BJ (cell line): ENCODE results near the gene ALDH3A1. TPM values are rescaled to one million over a fixed set of nuclear protein-coding genes. Genes with fewer than 3 reads are reported as not detected.

ENCODE experiments used
- CTCF ChIA-PET: fragments of 350-600 bp; formaldehyde crosslinking; extraction: SDS; loops from one replicate; lab custom pipeline; 2021; ENCODE audit warnings: antibody characterized with exemption, inconsistent platforms; lab: Yijun Ruan, JAX
- POLR2A ChIA-PET: fragments of 300-600 bp; sonication (Branson Sonifier 250); formaldehyde crosslinking; extraction: SDS; loops from one replicate; lab custom pipeline; 2021; ENCODE audit warnings: antibody characterized with exemption; lab: Charles Lee
- DNase-seq: peaks from one replicate; pipeline ENCODE4 v3.0.0-alpha.2; 2011; ENCODE audit warnings: low read depth
- H3K27me3 ChIP-seq: 2 replicates; pipeline ENCODE4 v1.6.0; 2011; ENCODE audit warnings: low read length; ENCODE audit not compliant: control insufficient read depth, insufficient read depth
- H3K36me3 ChIP-seq: 2 replicates; pipeline ENCODE4 v1.5.1; 2011; ENCODE audit warnings: low read length; ENCODE audit not compliant: control insufficient read depth, insufficient read depth
- H3K4me3 ChIP-seq: 2 replicates; pipeline ENCODE4 v1.5.1; 2011; ENCODE audit warnings: low read depth, mild to moderate bottlenecking, control low read depth, low read length
- polyA plus RNA-seq: library from polyadenylated mRNA; depleted of rRNA; stranded (reverse); fragments of >200 nt; gene quantifications from 2 replicates; pipeline ENCODE4 v1.2.3, GENCODE V29; 2011
- TF ChIP-seq, protein P1 (sequence below): IDR thresholded peaks from 2 replicates; pipeline ENCODE4 v1.5.1; 2011; ENCODE audit warnings: low read depth, mild to moderate bottlenecking, control low read depth, inconsistent platforms, low read length, moderate library complexity; ENCODE audit not compliant: insufficient read depth

The ALDH3A1 gene
- polyA plus RNA-seq, 1 experiment: 0.20 TPM

DNA sequence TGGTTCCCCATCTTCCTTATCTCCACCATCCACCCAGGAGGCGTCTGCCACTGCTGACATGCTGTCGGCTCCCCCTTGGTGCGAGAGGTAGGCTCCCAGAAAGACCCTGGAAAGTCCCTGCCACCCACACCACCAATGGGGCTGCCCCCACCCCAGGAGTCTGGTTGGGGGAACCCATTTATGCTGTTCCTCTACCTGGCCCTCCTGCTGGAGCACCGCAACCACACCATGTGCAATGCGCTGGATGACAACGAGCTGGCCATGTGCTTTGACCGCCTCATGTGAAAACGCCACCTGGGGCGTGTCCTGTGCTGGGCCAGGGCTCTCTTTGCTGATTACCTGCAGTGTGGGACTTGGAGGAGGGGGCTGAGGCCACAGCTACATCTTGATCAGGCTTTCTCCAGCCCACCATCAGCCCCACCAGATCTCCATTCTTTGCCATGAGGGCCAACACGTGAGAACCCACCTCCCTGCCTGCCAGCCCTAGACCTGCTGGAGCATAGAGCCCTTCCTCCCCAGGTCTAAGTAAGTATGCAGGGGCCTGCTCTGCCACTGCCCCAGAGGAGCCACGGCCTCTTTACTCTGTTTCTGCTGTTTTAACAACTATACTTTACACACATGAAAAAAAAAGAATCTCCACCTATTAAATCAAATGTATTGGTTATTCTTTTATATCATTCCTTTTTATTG lies 7.9 kb upstream of the ALDH3A1 start:
- no peak for DNase-seq

DNA sequence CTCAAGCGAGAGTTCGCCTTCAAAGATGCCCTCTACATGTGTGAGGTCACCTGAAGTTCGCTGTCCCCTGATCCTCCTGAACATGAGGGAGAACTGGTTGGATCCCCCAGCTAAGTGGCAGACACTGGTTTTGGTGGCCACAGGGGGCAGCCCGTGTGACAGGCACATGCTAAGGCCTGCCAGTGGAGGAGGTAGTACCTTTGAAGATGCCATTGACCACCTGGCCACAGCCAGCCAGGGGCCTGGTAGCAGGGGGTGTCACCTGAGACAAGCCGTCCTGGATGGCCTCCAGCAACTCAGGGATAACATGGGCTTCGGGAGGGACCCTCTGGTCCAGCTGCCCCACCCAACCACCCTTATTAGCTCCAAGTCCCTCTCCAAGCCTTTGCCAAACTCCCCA lies 7.3 kb upstream of the ALDH3A1 start:
- H3K4me3 ChIP-seq: no peak overlapping the region
- H3K36me3 ChIP-seq: no peaks in the 10 kb centered on the region
- H3K27me3 ChIP-seq: no peaks in the 10 kb centered on the region; the same call in 1 of the 2 replicates
- ChIA-PET CTCF (interaction anchor here (0.7 to 11.6 kb wide), 3 partner anchors 8 to 133 kb away, joined by 3 to 84 read pairs (median 34); no protein-coding TSS in a partner anchor), POLR2A (no interaction called here)
- TF ChIP-seq, protein P1, sequence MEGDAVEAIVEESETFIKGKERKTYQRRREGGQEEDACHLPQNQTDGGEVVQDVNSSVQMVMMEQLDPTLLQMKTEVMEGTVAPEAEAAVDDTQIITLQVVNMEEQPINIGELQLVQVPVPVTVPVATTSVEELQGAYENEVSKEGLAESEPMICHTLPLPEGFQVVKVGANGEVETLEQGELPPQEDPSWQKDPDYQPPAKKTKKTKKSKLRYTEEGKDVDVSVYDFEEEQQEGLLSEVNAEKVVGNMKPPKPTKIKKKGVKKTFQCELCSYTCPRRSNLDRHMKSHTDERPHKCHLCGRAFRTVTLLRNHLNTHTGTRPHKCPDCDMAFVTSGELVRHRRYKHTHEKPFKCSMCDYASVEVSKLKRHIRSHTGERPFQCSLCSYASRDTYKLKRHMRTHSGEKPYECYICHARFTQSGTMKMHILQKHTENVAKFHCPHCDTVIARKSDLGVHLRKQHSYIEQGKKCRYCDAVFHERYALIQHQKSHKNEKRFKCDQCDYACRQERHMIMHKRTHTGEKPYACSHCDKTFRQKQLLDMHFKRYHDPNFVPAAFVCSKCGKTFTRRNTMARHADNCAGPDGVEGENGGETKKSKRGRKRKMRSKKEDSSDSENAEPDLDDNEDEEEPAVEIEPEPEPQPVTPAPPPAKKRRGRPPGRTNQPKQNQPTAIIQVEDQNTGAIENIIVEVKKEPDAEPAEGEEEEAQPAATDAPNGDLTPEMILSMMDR: no peak
- no peak for DNase-seq

More for the DNA sequence above, 7.9 kb upstream of the ALDH3A1 start:
- TF ChIP-seq, protein P1: no peak
- Histone ChIP-seq H3K4me3 (no peak overlapping the region), H3K36me3 (no peaks in the 10 kb centered on the region), H3K27me3 (no peaks in the 10 kb centered on the region; the same call in 1 of the 2 replicates)
- ChIA-PET POLR2A (no interaction called here), CTCF (interaction anchor here (0.7 to 11.6 kb wide), 3 partner anchors 8 to 133 kb away, joined by 3 to 84 read pairs (median 34); no protein-coding TSS in a partner anchor)

DNA sequence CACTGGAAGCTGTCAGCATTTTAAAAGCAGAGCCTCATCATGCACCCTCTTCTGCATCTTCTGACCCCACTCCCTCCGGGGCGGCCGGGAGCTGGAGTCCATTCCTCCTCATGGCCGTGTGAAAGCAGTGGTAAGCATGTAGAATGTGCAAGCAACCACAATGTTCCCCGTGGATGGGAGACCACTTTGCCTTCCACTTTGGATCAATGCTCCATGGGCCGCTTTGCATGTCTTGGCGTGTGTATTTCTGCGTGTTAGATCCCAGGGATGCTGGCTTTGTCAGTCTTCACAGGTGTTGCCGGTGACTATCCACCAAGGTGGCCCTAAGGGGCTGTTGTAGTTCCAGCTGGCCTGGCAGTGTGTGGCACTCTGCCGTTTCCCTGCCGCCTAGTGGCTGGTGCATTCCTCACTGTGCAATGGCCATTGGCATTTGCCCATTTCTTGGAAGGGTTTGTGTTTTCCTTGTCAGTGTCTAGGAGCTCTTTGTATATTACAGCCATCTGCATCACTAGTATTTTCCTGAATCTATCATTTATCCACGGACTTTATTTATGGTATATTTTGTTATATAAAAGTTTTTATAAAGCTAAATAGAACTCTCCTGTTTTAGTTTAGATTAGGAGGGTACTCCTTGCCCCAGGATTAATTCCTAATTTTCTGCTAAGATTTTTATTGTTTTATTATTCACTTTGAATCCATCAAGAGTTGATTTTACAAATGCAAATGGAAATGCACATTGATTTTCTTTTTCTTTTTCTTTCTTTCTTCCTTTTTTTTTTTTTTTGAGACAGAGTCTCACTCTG lies 5.8 kb upstream of the ALDH3A1 start:
- CTCF ChIA-PET: interaction anchor here (0.5 to 11.6 kb wide), 6 partner anchors 10 to 388 kb away, joined by 3 to 84 read pairs (median 4); no protein-coding TSS in a partner anchor
- Histone ChIP-seq H3K36me3 (no peaks in the 10 kb centered on the region), H3K4me3 (no peak overlapping the region), H3K27me3 (peaks cover 2% of the 10 kb centered on the region; the same call in 1 of the 2 replicates)
- TF ChIP-seq, protein P1: no peak
- no peak for DNase-seq
- POLR2A ChIA-PET: no interaction called here

DNA sequence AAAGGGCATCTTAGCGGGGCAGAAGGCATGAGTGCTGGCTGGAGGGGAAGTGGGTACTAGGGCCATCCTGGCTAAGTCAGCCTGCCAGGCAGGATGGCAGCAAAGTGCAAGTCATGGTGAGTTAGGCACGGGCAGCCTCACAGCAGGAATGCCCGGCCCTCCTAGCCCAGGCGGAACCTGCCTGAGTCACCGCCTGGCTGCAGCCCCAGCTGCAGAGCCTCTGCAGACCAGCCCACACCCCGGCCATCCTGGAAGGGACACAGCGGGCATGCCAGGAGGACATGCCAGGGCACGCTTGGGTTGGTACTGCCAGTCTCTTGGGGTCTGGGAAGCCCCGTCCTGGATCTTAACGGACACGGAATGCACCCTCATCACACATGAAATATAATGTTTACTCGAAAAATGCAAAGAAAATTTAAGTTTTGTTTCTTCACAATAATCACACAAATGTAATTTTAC lies 5.0 kb upstream of the ALDH3A1 start:
- DNase-seq: no peak
- POLR2A ChIA-PET: no interaction called here
- Histone ChIP-seq H3K4me3 (no peak overlapping the region), H3K36me3 (no peaks in the 10 kb centered on the region), H3K27me3 (peaks cover 4% of the 10 kb centered on the region; the same call in 1 of the 2 replicates)
- TF ChIP-seq, protein P1: no peak
- CTCF ChIA-PET: interaction anchor here (1.2 to 11.6 kb wide), 5 partner anchors 9 to 388 kb away, joined by 3 to 84 read pairs (median 4); no protein-coding TSS in a partner anchor
